ENCODE data around the gene PLA2G4C. TPM values are rescaled to one million over a fixed set of nuclear protein-coding genes. Genes with fewer than 3 reads are reported as not detected.

PLA2G4C gene
- total and polyA plus RNA-seq, 2 donors: 10.5 to 13.5 TPM

DNA sequence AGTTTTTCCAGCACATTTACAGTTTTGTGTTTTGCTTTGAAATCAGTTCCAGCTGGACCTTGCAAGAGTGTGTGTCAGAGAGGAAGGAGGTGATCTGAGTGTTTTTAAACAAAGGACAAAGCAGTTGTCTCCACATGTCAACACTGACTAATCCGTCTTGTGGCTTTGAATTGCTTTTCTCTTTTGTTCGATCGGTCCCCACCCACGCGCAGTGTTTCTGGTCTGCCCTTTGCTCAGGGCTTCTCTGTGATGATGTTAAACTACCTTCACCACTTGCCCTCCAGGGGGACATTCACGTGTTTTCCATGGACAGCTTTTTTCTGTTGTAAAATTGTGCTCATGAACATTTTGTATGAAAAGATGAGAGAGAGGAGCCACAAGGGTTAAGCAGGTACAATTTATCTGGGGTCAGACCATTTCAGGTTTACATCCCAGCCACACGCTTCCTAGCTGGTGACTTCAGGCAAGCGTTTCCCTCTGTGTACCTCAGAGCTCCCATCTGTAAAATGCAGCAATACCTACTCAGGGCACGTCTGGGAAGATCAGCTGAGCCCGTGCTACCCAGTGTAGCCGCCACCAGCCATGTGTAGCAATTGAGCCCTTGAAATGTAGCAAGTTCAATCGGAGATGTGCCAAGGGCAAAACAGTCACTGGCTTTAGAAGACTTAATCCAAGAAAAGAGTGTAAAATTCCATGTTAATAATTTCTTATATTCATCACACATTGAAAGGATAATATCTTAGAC lies 13.5 kb upstream of the PLA2G4C start:
- Histone ChIP-seq H3K4me1 (ENCODE audit: insufficient read depth) (no peaks in the 10 kb centered on the region), H3K27ac (ENCODE audit: low read depth) (no peak overlapping the region), H3K4me3 (ENCODE audit: low read depth, low read length) (no peak overlapping the region), H3K36me3 (ENCODE audit: insufficient read depth) (peaks cover 4% of the 10 kb centered on the region)
- 64% methylated on average over 12 of the region's 12 CpGs for WGBS
- DNase-seq (ENCODE audit: extremely low spot score): no peak

DNA sequence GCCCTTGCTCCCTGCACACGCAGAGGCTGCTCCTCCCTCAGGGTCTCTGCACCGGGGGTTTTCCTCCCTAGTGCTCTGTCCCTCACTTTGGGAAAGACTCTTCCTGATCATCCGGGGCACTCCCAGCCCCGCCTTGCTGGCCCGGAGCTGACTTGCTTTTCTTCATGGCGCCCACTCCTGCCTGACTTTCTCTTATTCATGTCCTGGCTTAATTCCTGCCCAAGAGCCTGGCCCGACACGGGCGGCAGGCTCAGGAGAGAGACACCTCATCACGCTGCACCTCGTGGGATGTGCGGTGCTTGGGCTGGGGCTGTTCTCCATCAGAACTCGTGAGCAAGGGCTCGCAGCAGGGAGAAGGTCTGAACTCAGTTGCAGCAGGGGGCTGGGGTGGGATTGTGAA lies 11.8 kb upstream of the PLA2G4C start:
- H3K27ac ChIP-seq (ENCODE audit: low read depth): no peak overlapping the region

DNA sequence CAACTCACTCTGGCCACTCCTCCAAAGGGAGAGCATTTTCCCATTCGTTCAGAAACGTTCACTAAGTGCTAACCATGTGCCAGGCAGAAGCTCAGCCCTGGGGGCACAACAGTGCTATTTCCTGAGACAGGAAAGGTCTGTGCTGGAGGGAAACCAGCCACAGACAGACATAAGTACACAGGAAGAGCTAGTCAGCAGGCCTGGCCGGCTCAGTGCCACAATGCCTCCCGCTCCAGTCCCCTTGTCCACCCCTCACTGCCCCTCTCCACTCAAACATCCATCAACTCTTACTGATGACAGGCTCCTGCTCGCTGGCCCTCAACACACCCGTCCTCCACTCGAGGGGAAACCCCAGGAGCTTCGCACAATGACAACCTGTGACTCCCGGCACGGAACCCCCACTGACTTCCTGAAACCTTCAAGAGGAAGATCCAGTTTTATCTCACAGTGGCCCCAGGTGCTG lies 11.3 kb upstream of the PLA2G4C start:
- no peak for DNase-seq (ENCODE audit: extremely low spot score)
- 78% methylated on average over 10 of the region's 10 CpGs for WGBS
- no peaks in the 10 kb centered on the region for H3K4me1 ChIP-seq (ENCODE audit: insufficient read depth)

More for the DNA sequence above, 11.8 kb upstream of the PLA2G4C start:
- Histone ChIP-seq H3K4me3 (ENCODE audit: low read depth, low read length) (no peak overlapping the region), H3K36me3 (ENCODE audit: insufficient read depth) (peaks cover 4% of the 10 kb centered on the region), H3K4me1 (ENCODE audit: insufficient read depth) (no peaks in the 10 kb centered on the region)
- DNase-seq (ENCODE audit: extremely low spot score): no peak
- 84% methylated on average over 14 of the region's 14 CpGs for WGBS

DNA sequence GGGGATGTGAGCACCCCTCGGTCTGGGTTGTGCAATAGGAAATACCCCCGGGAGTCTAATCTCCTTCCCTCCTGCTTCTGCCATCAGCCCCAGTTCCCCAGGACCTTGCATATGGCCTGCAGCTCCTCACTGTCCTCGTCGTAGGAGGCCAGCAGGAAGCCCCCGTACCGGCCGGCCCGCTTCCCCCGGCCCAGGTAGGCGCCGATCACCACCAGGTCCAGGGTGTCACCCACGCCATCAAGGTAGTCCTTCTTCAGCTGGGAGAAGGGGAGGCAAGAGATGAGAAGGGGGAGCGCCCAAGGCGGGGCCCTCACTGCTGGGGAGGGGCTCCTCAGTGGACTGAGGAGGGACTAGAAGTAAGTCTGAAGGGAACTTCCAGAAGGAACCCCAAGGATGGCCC lies 10.4 kb upstream of the PLA2G4C start:
- no peak overlapping the region for H3K27ac ChIP-seq (ENCODE audit: low read depth)
- no peak for DNase-seq (ENCODE audit: extremely low spot score)
- 98% methylated on average over 14 of the region's 14 CpGs for WGBS
- no peaks in the 10 kb centered on the region for H3K4me1 ChIP-seq (ENCODE audit: insufficient read depth)
- H3K4me3 ChIP-seq (ENCODE audit: low read depth, low read length): no peak overlapping the region
- peaks cover 4% of the 10 kb centered on the region for H3K36me3 ChIP-seq (ENCODE audit: insufficient read depth)

More for the DNA sequence above, 11.3 kb upstream of the PLA2G4C start:
- Histone ChIP-seq H3K4me3 (ENCODE audit: low read depth, low read length) (no peak overlapping the region), H3K36me3 (ENCODE audit: insufficient read depth) (peaks cover 4% of the 10 kb centered on the region), H3K27ac (ENCODE audit: low read depth) (no peak overlapping the region)

DNA sequence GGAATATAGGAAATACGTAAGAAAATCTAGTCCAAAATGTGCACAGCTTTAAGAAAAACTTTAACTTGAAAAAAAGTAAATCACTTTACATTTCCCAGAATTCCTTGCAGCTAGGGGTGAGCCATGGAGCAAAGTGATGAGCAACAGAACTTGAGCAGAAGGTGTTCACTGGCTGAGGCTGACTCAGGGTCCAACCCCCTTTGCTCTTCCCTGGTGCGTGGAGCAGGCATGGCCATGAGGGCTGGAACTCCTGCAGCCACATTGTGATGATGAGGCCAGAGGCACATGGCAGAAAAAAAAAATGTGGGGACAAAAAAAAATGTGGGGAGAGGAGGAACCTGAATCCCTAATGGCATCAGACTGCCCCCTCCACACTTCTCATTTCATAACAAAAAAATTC lies 9.9 kb upstream of the PLA2G4C start:
- Histone ChIP-seq H3K4me3 (ENCODE audit: low read depth, low read length) (no peak overlapping the region), H3K4me1 (ENCODE audit: insufficient read depth) (no peaks in the 10 kb centered on the region), H3K36me3 (ENCODE audit: insufficient read depth) (peaks cover 4% of the 10 kb centered on the region), H3K27ac (ENCODE audit: low read depth) (no peak overlapping the region)
- no peak for DNase-seq (ENCODE audit: extremely low spot score)
- WGBS: 98% methylated on average over 2 of the region's 2 CpGs

DNA sequence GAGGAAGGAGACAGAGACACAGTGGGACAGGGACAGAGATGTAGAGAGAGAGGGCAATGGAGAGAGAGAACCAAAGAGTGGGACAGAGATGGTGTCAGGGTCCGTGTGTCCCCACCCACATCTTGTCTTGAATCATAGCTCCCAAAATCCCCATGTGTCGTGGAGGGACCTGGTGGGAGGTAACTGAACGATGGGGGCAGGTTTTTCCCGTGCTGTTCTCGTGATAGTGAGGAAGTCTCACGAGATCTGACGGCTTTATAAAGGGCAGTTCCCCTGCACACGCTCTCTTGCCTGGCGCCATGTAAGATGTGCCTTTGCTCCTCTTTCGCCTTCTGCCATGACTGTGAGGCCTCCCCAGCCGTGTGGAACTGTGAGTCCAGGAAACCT lies 7.5 kb upstream of the PLA2G4C start:
- Histone ChIP-seq H3K4me3 (ENCODE audit: low read depth, low read length) (no peak overlapping the region), H3K4me1 (ENCODE audit: insufficient read depth) (no peaks in the 10 kb centered on the region), H3K27ac (ENCODE audit: low read depth) (no peak overlapping the region), H3K36me3 (ENCODE audit: insufficient read depth) (peaks cover 1% of the 10 kb centered on the region)
- no peak for DNase-seq (ENCODE audit: extremely low spot score)
- 90% methylated on average over 11 of the region's 11 CpGs for WGBS

DNA sequence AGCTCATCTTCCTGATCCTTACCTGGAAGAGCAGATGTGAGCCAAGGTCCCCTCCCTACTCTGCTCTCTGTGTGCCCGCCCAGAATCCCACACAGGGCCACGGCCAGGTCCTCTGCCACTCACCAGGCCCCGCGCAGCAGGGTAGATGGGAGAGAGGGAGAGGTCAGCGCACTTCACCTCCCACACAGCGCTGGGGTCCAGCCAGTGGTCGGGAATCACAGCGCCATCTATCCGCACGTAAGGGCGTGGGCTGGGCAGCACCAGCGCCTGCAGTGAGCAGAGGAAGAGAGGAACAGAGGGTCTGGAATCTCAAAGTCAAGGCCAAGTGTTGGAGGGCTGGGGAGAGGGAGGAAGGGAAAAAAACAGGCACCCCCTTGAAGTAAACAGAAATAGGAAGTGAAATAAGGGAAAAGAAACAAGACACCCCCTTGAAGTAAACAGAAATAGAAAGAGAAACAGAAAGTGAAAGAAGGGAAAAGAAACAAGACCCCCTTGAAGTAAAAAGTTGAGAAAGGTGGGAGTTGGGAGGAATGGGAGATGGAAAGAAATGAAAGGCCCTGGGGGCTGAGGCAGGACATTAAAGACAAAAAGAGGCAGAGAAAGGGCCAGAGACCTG lies 7.0 kb upstream of the PLA2G4C start:
- no peak for DNase-seq (ENCODE audit: extremely low spot score)
- no peak overlapping the region for H3K4me3 ChIP-seq (ENCODE audit: low read depth, low read length)
- WGBS: 85% methylated on average over 12 of the region's 12 CpGs
- H3K36me3 ChIP-seq (ENCODE audit: insufficient read depth): no peaks in the 10 kb centered on the region
- no peaks in the 10 kb centered on the region for H3K4me1 ChIP-seq (ENCODE audit: insufficient read depth)
- H3K27ac ChIP-seq (ENCODE audit: low read depth): no peak overlapping the region

DNA sequence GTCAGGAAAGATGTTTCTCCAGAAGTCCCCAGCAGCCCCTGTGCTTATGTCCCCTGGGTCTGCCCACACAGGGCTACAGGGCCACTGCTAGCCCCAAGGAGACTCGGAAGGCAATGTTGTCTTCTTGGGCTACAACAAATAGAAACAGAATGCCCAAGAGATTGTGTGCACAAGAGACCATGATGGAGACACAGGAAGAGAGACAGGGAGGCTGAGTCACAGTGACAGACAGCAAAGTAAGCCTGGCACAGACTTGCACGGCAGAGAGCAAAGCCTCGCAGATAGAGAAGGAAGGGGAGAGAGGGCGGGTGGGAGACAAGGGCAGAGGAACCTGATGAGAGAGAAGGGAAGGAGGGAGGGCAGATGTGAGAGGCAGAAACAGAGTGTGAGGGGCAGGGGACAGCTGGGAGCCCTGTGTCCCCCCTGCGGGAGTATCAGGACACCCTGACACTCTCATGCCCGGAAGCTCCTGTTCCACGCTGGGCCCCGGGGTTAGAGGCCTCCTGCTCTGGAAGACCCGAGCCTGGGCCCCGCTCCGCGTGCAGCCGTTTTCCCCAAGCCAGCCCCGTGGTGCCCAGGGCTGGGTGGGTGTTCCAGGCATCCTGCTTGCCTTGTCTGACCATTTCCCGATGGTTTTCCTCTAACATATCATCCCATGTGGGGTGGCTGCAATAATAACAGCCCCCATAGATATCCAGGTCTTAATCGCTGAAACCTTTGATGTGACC lies 2.7 kb upstream of the PLA2G4C start:
- Histone ChIP-seq H3K4me1 (ENCODE audit: insufficient read depth) (no peaks in the 10 kb centered on the region), H3K4me3 (ENCODE audit: low read depth, low read length) (no peak overlapping the region), H3K36me3 (ENCODE audit: insufficient read depth) (no peaks in the 10 kb centered on the region), H3K27ac (ENCODE audit: low read depth) (no peak overlapping the region)
- DNase-seq (ENCODE audit: extremely low spot score): no peak
- 84% methylated on average over 16 of the region's 16 CpGs for WGBS

DNA sequence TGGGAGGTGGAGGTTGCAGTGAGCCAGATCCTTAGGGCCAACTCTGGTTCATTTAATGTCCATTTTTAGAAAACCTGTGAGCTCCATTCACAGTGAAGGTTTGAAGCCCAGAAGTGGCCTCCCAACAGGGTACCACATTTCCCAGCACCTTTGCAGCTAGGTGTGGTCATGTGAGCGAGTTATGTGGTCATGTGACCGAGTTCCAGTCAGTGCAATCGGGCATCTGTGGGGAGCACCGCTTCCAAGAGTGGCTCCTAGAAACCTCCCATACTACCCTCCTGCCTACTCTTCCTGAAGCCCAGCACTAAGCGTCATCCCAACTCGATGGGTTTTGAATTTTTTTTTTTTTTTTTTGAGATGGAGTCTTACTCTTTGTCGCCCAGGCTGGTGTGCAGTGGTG lies 663 bp upstream of the PLA2G4C start:
- Histone ChIP-seq H3K4me3 (ENCODE audit: low read depth, low read length) (no peak overlapping the region), H3K4me1 (ENCODE audit: insufficient read depth) (no peaks in the 10 kb centered on the region), H3K27ac (ENCODE audit: low read depth) (no peak overlapping the region), H3K36me3 (ENCODE audit: insufficient read depth) (no peaks in the 10 kb centered on the region)
- WGBS: 59% methylated on average over 7 of the region's 7 CpGs
- DNase-seq (ENCODE audit: extremely low spot score): no peak

DNA sequence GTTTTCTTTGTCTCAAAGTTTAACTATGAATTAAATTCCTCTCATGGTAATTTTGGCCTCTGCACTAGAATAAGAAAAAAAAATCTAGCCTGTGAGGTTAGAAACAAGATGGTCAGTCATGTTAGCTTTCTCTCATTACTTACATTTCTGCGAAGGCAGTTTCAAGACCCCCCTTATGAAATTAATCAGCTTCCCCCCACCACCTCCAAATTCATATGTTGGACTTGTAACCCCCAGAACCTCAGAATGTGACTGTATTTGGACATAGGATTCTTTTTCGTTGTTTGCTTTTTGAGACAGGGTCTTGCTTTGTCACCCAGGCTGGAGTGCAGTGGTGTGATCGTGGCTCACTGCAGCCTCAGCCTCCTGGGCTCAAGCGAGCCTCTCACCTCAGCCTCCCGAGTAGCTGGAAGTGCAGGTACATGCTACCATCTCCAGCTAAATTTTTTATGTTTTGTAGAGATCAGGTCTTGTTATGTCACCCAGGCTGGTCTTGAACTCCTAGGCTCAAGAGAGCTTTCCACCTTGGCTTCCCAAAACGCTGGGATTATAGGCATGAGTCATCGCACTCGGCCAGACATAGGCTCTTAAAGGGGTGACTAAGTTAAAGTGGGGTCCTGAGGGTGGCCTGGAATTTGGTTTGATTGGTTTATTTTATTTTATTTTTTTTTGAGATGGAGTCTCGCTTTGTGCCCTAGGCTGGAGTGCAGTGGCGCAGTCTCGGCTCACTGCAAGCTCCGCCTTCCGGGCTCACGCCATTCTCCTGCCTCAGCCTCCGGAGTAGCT lies 1.4 kb downstream of the PLA2G4C start:
- no peak overlapping the region for H3K27ac ChIP-seq (ENCODE audit: low read depth)
- no peaks in the 10 kb centered on the region for H3K36me3 ChIP-seq (ENCODE audit: insufficient read depth)
- no peaks in the 10 kb centered on the region for H3K4me1 ChIP-seq (ENCODE audit: insufficient read depth)
- 82% methylated on average over 15 of the region's 15 CpGs for WGBS
- no peak overlapping the region for H3K4me3 ChIP-seq (ENCODE audit: low read depth, low read length)
- DNase-seq (ENCODE audit: extremely low spot score): no peak

DNA sequence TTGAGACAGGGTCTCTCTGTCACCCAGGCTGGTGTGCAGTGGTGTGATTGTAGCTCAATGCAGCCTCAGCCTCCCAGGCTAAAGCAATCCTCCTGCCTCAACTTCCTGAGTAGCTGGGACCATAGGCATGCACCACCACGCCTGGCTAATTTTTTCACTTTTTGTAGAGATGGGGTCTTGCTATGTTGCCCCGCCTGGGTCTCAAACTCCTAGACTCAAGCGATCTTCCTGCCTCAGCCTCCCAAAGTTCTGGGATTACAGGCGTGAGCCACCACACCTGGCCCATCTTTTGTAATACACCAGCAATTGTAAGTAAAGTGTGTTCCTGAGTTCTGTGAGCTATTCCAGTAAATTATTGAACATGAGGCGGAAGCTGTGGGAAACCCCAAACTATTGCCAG lies 6.7 kb downstream of the PLA2G4C start:
- WGBS: 96% methylated on average over 5 of the region's 5 CpGs
- H3K4me1 ChIP-seq (ENCODE audit: insufficient read depth): no peaks in the 10 kb centered on the region
- no peaks in the 10 kb centered on the region for H3K36me3 ChIP-seq (ENCODE audit: insufficient read depth)
- DNase-seq (ENCODE audit: extremely low spot score): no peak
- H3K4me3 ChIP-seq (ENCODE audit: low read depth, low read length): no peak overlapping the region
- H3K27ac ChIP-seq (ENCODE audit: low read depth): no peak overlapping the region

DNA sequence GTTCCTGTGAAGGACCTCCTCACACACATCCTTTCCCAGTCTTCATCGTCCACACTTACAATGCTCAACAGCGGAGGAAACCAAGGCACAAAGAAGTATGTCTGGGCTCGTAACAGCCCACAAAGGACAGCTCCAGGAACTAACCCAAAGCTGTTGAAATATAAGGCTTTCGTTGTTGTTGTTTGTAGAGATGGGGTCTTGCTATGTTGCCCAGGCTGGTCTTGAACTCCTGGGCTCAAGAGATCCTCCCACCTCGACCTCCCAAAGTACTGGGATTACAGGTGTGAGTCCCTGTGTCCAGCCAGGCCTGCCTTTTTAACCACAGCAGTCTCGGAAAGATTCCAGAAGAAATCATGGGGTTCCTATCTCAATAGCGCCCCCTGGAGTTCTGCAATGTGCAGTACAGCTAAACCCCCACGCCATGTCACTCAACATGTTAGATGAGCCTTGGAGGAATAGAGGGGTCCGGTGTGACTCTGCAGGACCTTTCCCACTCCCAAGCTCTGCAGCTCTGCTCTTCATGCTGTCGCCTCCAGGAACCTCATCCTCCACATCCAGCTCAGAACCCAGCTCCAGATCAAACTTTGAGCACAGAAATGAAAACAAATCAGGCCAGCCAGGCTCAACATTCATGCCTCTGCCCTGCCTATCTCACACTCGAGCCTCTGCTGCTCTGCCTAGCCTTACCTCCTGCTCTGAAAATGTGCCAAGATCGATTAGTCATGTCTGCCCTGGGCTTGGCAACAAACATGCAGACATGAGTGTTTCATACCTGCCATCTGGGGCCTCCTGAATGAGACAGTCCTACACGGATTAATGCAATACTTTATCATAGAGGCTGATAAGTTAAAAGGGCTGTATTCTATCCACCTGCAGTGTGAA lies 7.5 kb downstream of the PLA2G4C start:
- WGBS: 60% methylated on average over 13 of the region's 13 CpGs
- Histone ChIP-seq H3K36me3 (ENCODE audit: insufficient read depth) (no peaks in the 10 kb centered on the region), H3K27ac (ENCODE audit: low read depth) (no peak overlapping the region), H3K4me3 (ENCODE audit: low read depth, low read length) (no peak overlapping the region), H3K4me1 (ENCODE audit: insufficient read depth) (no peaks in the 10 kb centered on the region)
- no peak for DNase-seq (ENCODE audit: extremely low spot score)
